HEK293T (cell line): ENCODE data around the gene ACKR2.

Experiments used
- LEF1 ChIP-seq: fragments of 450-650 bp; IDR thresholded peaks from 2 replicates; pipeline ENCODE4 v1.6.1; 2017; ENCODE audit warnings: mild to moderate bottlenecking, borderline replicate concordance
- ZNF384 ChIP-seq: fragments of 450-650 bp; IDR thresholded peaks from 2 replicates; pipeline ENCODE4 v1.6.1; 2016

GRCh38 chr3:42803414-42804105 is 5.7 kb upstream of the ACKR2 start:
- TF ChIP-seq ZNF384 = no peak
- TF ChIP-seq LEF1 = no peak
